Trophoblast cell (in vitro differentiated cells and primary cell): ENCODE results near the gene TNPO2.

Source experiments
- DNase-seq, 2 donors: peaks; one replicate each; pipeline ENCODE4 v3.0.0-alpha.2; 2016
- H2AFZ ChIP-seq: 2 replicates; pipeline ENCODE4 v1.6.1; 2013; ENCODE audit warnings: low read length, moderate library complexity, mild to moderate bottlenecking; ENCODE audit not compliant: insufficient read depth, poor library complexity
- H2AK5ac ChIP-seq: 2 replicates; pipeline ENCODE4 v1.6.1; 2013; ENCODE audit warnings: mild to moderate bottlenecking, low read length
- H2BK120ac ChIP-seq: 2 replicates; pipeline ENCODE4 v1.6.1; 2013; ENCODE audit warnings: low read length, mild to moderate bottlenecking, moderate library complexity; ENCODE audit not compliant: insufficient read depth, poor library complexity
- H2BK12ac ChIP-seq: 2 replicates; pipeline ENCODE4 v1.6.1; 2013; ENCODE audit warnings: mild to moderate bottlenecking, low read length, moderate library complexity
- H2BK5ac ChIP-seq: 2 replicates; pipeline ENCODE4 v1.6.1; 2013; ENCODE audit warnings: low read length, low read depth, moderate library complexity, mild to moderate bottlenecking; ENCODE audit not compliant: poor library complexity
- H3K14ac ChIP-seq: 2 replicates; pipeline ENCODE4 v1.6.1; 2013; ENCODE audit warnings: mild to moderate bottlenecking, low read length
- H3K18ac ChIP-seq: 2 replicates; pipeline ENCODE4 v1.6.1; 2013; ENCODE audit warnings: mild to moderate bottlenecking, low read length
- H3K23ac ChIP-seq: 2 replicates; pipeline ENCODE4 v1.6.1; 2013; ENCODE audit warnings: low read length
- H3K27ac ChIP-seq: 2 replicates; pipeline ENCODE4 v1.5.1; 2013; ENCODE audit warnings: low read depth, mild to moderate bottlenecking, inconsistent platforms, low read length, moderate library complexity
- H3K27me3 ChIP-seq: 2 replicates; pipeline ENCODE4 v1.6.1; 2013; ENCODE audit warnings: inconsistent platforms, mild to moderate bottlenecking, low read length, moderate library complexity; ENCODE audit not compliant: insufficient read depth
- H3K36me3 ChIP-seq, 2 experiments: 1 replicate in 1 of 2; 2 replicates in 1 of 2; pipeline ENCODE4 v1.6.1; 2013; ENCODE audit warnings: low read length in 2 of 2, mild to moderate bottlenecking in 2 of 2, moderate library complexity in 1 of 2; ENCODE audit not compliant: insufficient read depth in 2 of 2, control insufficient read depth in 1 of 2
- H3K4ac ChIP-seq: 2 replicates; pipeline ENCODE4 v1.6.1; 2013; ENCODE audit warnings: low read depth, mild to moderate bottlenecking, low read length, moderate library complexity
- H3K4me1 ChIP-seq, 2 experiments: 1 replicate in 1 of 2; 2 replicates in 1 of 2; pipeline ENCODE4 v1.6.1; 2013; ENCODE audit warnings: low read length in 2 of 2, mild to moderate bottlenecking in 2 of 2, moderate library complexity in 1 of 2; ENCODE audit not compliant: insufficient read depth in 2 of 2, control insufficient read depth in 1 of 2
- H3K4me2 ChIP-seq: 2 replicates; pipeline ENCODE4 v1.6.1; 2013; ENCODE audit warnings: inconsistent platforms, mild to moderate bottlenecking, low read length, moderate library complexity
- H3K4me3 ChIP-seq: 2 replicates; pipeline ENCODE4 v1.5.1; 2013; ENCODE audit warnings: mild to moderate bottlenecking, low read depth, low read length, inconsistent platforms
- H3K79me1 ChIP-seq: one replicate; pipeline ENCODE4 v1.6.1; 2013; ENCODE audit warnings: low read length
- H3K79me2 ChIP-seq: 2 replicates; pipeline ENCODE4 v1.6.1; 2013; ENCODE audit warnings: low read length, mild to moderate bottlenecking; ENCODE audit not compliant: control insufficient read depth, insufficient read depth, poor library complexity
- H3K9ac ChIP-seq: 2 replicates; pipeline ENCODE4 v1.6.1; 2013; ENCODE audit warnings: mild to moderate bottlenecking, low read length
- H3K9me3 ChIP-seq: 2 replicates; pipeline ENCODE4 v1.6.1; 2013; ENCODE audit warnings: low read depth, mild to moderate bottlenecking, control low read depth, inconsistent platforms, low read length; ENCODE audit not compliant: insufficient read depth
- H4K12ac ChIP-seq: 2 replicates; pipeline ENCODE4 v1.6.1; 2013; ENCODE audit warnings: low read depth, mild to moderate bottlenecking, low read length, moderate library complexity
- H4K8ac ChIP-seq: 2 replicates; pipeline ENCODE4 v1.6.1; 2013; ENCODE audit warnings: low read depth, mild to moderate bottlenecking, low read length, moderate library complexity
- H4K91ac ChIP-seq: one replicate; pipeline ENCODE4 v1.6.1; 2013; ENCODE audit warnings: low read depth, mild to moderate bottlenecking, low read length, moderate library complexity
- WGBS: extraction: QIAGEN DNeasy Blood & Tissue Kit; methylation state at CpG from one replicate; pipeline ENCODE4 v1.1.7; 2013; ENCODE audit warnings: missing lambda C conversion rate; ENCODE audit not compliant: insufficient read length, insufficient coverage; ENCODE audit errors: extremely low coverage; 5-methylcytosine and 5-hydroxymethylcytosine counted together

The TNPO2 gene

DNA sequence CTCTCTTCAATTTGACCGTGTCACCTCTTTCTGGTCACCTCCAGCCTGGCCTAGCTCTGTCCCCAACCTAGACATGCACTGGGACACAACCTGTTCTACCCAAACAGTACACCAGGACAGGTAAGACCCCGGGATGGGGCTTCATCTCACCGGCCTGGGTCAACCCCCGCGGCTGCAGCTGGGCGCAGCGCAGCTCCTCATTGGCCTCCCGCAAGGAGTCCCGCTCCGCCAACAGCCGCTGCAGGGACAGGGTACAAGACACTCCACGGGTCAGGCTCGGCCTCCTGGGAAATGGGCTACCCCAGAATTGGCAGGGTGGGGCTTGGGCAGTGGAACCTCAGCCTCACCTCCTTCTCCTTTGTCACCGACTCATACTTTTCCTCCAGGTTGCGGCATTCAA lies 43.9 kb upstream of the TNPO2 start:
- no peak overlapping the region for H3K4me2 ChIP-seq
- H3K9ac ChIP-seq = no peak overlapping the region
- H3K18ac ChIP-seq = no peak overlapping the region
- no peak overlapping the region for H2AK5ac ChIP-seq
- no peak overlapping the region for H4K91ac ChIP-seq
- H3K4ac ChIP-seq = no peak overlapping the region
- H3K4me1 ChIP-seq = peaks cover 0 to 3% of the 10 kb centered on the region in 2 experiments
- H3K9me3 ChIP-seq = peaks cover 5% of the 10 kb centered on the region
- no peak overlapping the region for H3K23ac ChIP-seq
- H3K27ac ChIP-seq = no peak overlapping the region
- no CpG with 5 or more reads among the region's 15 CpGs for WGBS
- H3K14ac ChIP-seq = no peak overlapping the region
- peaks cover 64 to 68% of the 10 kb centered on the region in 2 experiments for H3K36me3 ChIP-seq
- no peaks in the 10 kb centered on the region for H3K79me1 ChIP-seq
- no peak overlapping the region for H4K12ac ChIP-seq
- H2BK5ac ChIP-seq = no peak overlapping the region
- no peak overlapping the region for H2BK12ac ChIP-seq
- no peak overlapping the region for H4K8ac ChIP-seq
- H3K27me3 ChIP-seq = no peaks in the 10 kb centered on the region
- H3K4me3 ChIP-seq = no peak overlapping the region
- no peak overlapping the region for H2AFZ ChIP-seq
- no peak overlapping the region for H2BK120ac ChIP-seq
- no peak for DNase-seq
- H3K79me2 ChIP-seq = no peaks in the 10 kb centered on the region

GRCh38 chr19:12767150-12767549 lies 43.4 kb upstream of the TNPO2 start:
- no CpG with 5 or more reads among the region's 11 CpGs for WGBS
- H4K12ac ChIP-seq = no peak overlapping the region
- H3K9me3 ChIP-seq = peaks cover 5% of the 10 kb centered on the region
- no peaks in the 10 kb centered on the region for H3K79me2 ChIP-seq
- H3K79me1 ChIP-seq = no peaks in the 10 kb centered on the region
- no peak overlapping the region for H2BK5ac ChIP-seq
- no peak overlapping the region for H3K14ac ChIP-seq
- H3K36me3 ChIP-seq = peaks cover 67 to 68% of the 10 kb centered on the region in 2 experiments
- no peak overlapping the region for H3K4me2 ChIP-seq
- no peak overlapping the region for H3K18ac ChIP-seq
- DNase-seq = no peak
- H3K23ac ChIP-seq = no peak overlapping the region
- no peaks in the 10 kb centered on the region for H3K27me3 ChIP-seq
- H4K8ac ChIP-seq = no peak overlapping the region
- H3K9ac ChIP-seq = no peak overlapping the region
- no peak overlapping the region for H2BK120ac ChIP-seq
- no peak overlapping the region for H4K91ac ChIP-seq
- no peak overlapping the region for H2BK12ac ChIP-seq
- H3K4me3 ChIP-seq = no peak overlapping the region
- no peak overlapping the region for H2AK5ac ChIP-seq
- H2AFZ ChIP-seq = no peak overlapping the region
- H3K4me1 ChIP-seq = peaks cover 0 to 3% of the 10 kb centered on the region in 2 experiments
- H3K4ac ChIP-seq = no peak overlapping the region
- no peak overlapping the region for H3K27ac ChIP-seq

DNA sequence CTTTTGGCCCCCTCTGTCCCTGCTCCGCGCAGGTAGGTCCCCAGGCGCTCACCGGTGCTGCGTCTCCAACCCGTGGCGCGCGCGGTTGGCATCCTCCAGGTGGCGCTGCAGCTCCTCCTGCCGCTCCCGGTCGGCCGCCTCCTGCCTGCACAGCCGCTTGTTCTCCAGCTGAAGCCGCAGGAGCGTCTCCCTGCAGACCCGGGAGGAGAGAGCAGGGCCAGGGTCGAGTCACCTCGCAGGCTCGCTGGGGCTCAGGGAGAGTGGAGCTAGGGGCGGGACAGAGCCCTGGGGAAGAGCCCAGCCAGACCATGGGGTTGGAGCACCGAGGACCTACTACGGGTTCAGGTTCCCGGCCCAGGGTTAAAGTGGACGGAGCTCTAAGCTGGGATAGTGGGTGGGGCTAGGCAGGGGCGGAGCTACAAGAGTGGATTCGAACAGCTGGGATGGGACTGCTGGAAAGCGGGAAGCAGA lies 42.4 kb upstream of the TNPO2 start:
- Histone ChIP-seq H4K8ac (no peak overlapping the region), H3K4me1 (peaks cover 0 to 3% of the 10 kb centered on the region in 2 experiments), H3K23ac (no peak overlapping the region), H3K36me3 (peaks cover 67 to 71% of the 10 kb centered on the region in 2 experiments), H4K12ac (no peak overlapping the region), H3K18ac (no peak overlapping the region), H3K4ac (no peak overlapping the region), H3K27ac (no peak overlapping the region), H2BK5ac (no peak overlapping the region), H2BK120ac (no peak overlapping the region), H3K4me3 (no peak overlapping the region), H2BK12ac (no peak overlapping the region), H3K9me3 (peaks cover 5% of the 10 kb centered on the region), H3K79me1 (no peaks in the 10 kb centered on the region), H4K91ac (no peak overlapping the region), H3K9ac (no peak overlapping the region), H2AK5ac (no peak overlapping the region), H3K4me2 (no peak overlapping the region), H3K79me2 (no peaks in the 10 kb centered on the region), H3K14ac (no peak overlapping the region), H3K27me3 (no peaks in the 10 kb centered on the region), H2AFZ (no peak overlapping the region)
- WGBS = no CpG with 5 or more reads among the region's 30 CpGs
- peak; percentile 90 to 91 for DNase-seq

- H3K79me1 ChIP-seq = no peaks in the 10 kb centered on the region
- WGBS = no CpG with 5 or more reads among the region's 16 CpGs
- no peak overlapping the region for H2AFZ ChIP-seq
- H3K9ac ChIP-seq = no peak overlapping the region
- no peak for DNase-seq
- H2BK12ac ChIP-seq = no peak overlapping the region
- no peak overlapping the region for H4K8ac ChIP-seq
- H3K27me3 ChIP-seq = no peaks in the 10 kb centered on the region
- H3K14ac ChIP-seq = no peak overlapping the region
- no peak overlapping the region for H4K12ac ChIP-seq
- no peak overlapping the region for H2AK5ac ChIP-seq
- H3K4me1 ChIP-seq = peaks cover 0 to under 1% of the 10 kb centered on the region in 2 experiments
- peaks cover 5% of the 10 kb centered on the region for H3K9me3 ChIP-seq
- H2BK120ac ChIP-seq = no peak overlapping the region
- no peak overlapping the region for H3K4ac ChIP-seq
- no peaks in the 10 kb centered on the region for H3K79me2 ChIP-seq
- no peak overlapping the region for H2BK5ac ChIP-seq
- no peak overlapping the region for H3K4me2 ChIP-seq
- H3K27ac ChIP-seq = no peak overlapping the region
- H3K36me3 ChIP-seq = peaks cover 53 to 60% of the 10 kb centered on the region in 2 experiments
- no peak overlapping the region for H3K18ac ChIP-seq
- H3K4me3 ChIP-seq = no peak overlapping the region
- no peak overlapping the region for H3K23ac ChIP-seq
- H4K91ac ChIP-seq = no peak overlapping the region
These were observed 41.0 kb upstream of the TNPO2 start for GRCh38 chr19:12764698-12765097.
